ENCODE results near the gene SDK2. TPM values are rescaled to one million over a fixed set of nuclear protein-coding genes. Genes with fewer than 3 reads are reported as not detected.

SDK2 gene
- total and polyA plus RNA-seq, 2 of the 4 experiments (the other 2 are of a cell fraction): under 0.01 to 0.03 TPM

GRCh38 chr17:73447319-73447718, 196.9 kb downstream of the SDK2 start:
- no peak for ATAC-seq (ENCODE audit: low read depth)
- H4K91ac ChIP-seq (ENCODE audit: insufficient read depth, low read depth, low read length): no peak overlapping the region
- ChIA-PET CTCF (interaction anchor here (1.1 kb wide), 1 partner anchor 23 kb away, joined by 3 read pairs; no protein-coding TSS in a partner anchor), POLR2A (ENCODE audit: unreplicated experiment) (no interaction called here)
- no peak overlapping the region for H3K4ac ChIP-seq (ENCODE audit: low read depth, low read length)
- H3K4me1 ChIP-seq (ENCODE audit: control insufficient read depth, insufficient read depth, low read length): no peaks in the 10 kb centered on the region
- dilution Hi-C loops (cut with HindIII; ENCODE audit: low sequenced_read_pairs, unreplicated experiment) (no loop called here), intact Hi-C loops (cut with micrococcal nuclease) (no loop called here), in situ Hi-C loops (cut with MboI; ENCODE audit: low sequenced_read_pairs) (loop anchor here (25.0 kb wide), 1 partner anchor 265 kb away; no protein-coding TSS in a partner anchor)
- no TSS peak for BruUV-seq (replicated peaks)
- no peak overlapping the region for H3K9ac ChIP-seq (ENCODE audit: low read depth, low read length)
- DNase-seq: no peak
- no peaks in the 10 kb centered on the region for H3K9me1 ChIP-seq (ENCODE audit: insufficient read depth, low read length)
- peak overlapping the region; percentile 11 for H2AFZ ChIP-seq (replicated peaks; ENCODE audit: low read length, poor library complexity)
- TF ChIP-seq CTCF (conservative IDR thresholded peaks at IDR 0.05; ENCODE audit: low read depth, low read length): no peak
- TF ChIP-seq MAZ (IDR thresholded peaks at IDR 0.05; ENCODE audit: borderline replicate concordance, low read depth, low read length): no peak
- TF ChIP-seq POLR2A (IDR thresholded peaks at IDR 0.05; ENCODE audit: low read depth, low read length): no peak
- no peak for TF ChIP-seq NFE2L2 (IDR thresholded peaks at IDR 0.05; ENCODE audit: low read depth, low read length)
- TF ChIP-seq RAD21 (IDR thresholded peaks at IDR 0.05; ENCODE audit: low read length): no peak
- no peak overlapping the region for H3K23ac ChIP-seq (ENCODE audit: low read depth, low read length)
- H2BK120ac ChIP-seq (ENCODE audit: low read depth, low read length): no peak overlapping the region
- no peak overlapping the region for H4K5ac ChIP-seq (ENCODE audit: low read depth, low read length)
- H3K4me2 ChIP-seq (ENCODE audit: low read depth, low read length): no peak overlapping the region
- H3K79me1 ChIP-seq (ENCODE audit: low read depth in 1 of 2, low read length in 2 of 2): no peaks in the 10 kb centered on the region
- H2BK5ac ChIP-seq (ENCODE audit: low read depth, low read length, poor library complexity, severe bottlenecking): no peak overlapping the region
- H2BK15ac ChIP-seq (ENCODE audit: low read depth, low read length): no peak overlapping the region
- no peaks in the 10 kb centered on the region for H3K36me3 ChIP-seq (ENCODE audit: control insufficient read depth, insufficient read depth, low read length)
- no peak overlapping the region for H3K56ac ChIP-seq (ENCODE audit: extremely low read depth, insufficient read depth, low read length)
- H3K27me3 ChIP-seq (ENCODE audit: control insufficient read depth, insufficient read depth, low read length): no peaks in the 10 kb centered on the region
- no peaks in the 10 kb centered on the region for H3K9me3 ChIP-seq (ENCODE audit: control insufficient read depth, insufficient read depth, low read length)
- H2AK9ac ChIP-seq (replicated peaks; ENCODE audit: low read depth, low read length, poor library complexity): no peak overlapping the region
- H3K27ac ChIP-seq (ENCODE audit: insufficient read depth, low read length): no peak overlapping the region
- no peaks in the 10 kb centered on the region for H4K20me1 ChIP-seq (ENCODE audit: insufficient read depth, low read length)
- no peak overlapping the region for H2BK20ac ChIP-seq (ENCODE audit: low read depth, low read length)
- H3K18ac ChIP-seq (ENCODE audit: low read depth, low read length): no peak overlapping the region
- no peak overlapping the region for H3K4me3 ChIP-seq (ENCODE audit: insufficient read depth, low read depth, low read length)
- no peak overlapping the region for H4K8ac ChIP-seq (ENCODE audit: low read depth in 2 of 2, low read length in 2 of 2)
- H3K14ac ChIP-seq (replicated peaks; ENCODE audit: low read depth, low read length): no peak overlapping the region
- no peak overlapping the region for H2AK5ac ChIP-seq (ENCODE audit: low read depth, low read length)
- 94% methylated on average over 3 of the region's 18 CpGs; no CpG with 5 or more reads in 1 of the 2 experiments for WGBS, 2 experiments (ENCODE audit: extremely low coverage in 2 of 2, insufficient read length in 1 of 2)
